Mononuclear cell (primary cell): ENCODE measurements around the gene SYNM. TPM values are rescaled to one million over a fixed set of nuclear protein-coding genes. Genes with fewer than 3 reads are reported as not detected.

Experiments used
- H3K27me3 ChIP-seq: 2 replicates; pipeline ENCODE4 v1.6.0; 2011; ENCODE audit warnings: low read length, control low read depth; ENCODE audit not compliant: insufficient read depth
- H3K4me1 ChIP-seq: 2 replicates; pipeline ENCODE4 v1.5.1; 2011; ENCODE audit warnings: mild to moderate bottlenecking, low read length, control low read depth; ENCODE audit not compliant: insufficient read depth
- H3K4me3 ChIP-seq: 2 replicates; pipeline ENCODE4 v1.5.1; 2011; ENCODE audit warnings: mild to moderate bottlenecking, low read length, moderate library complexity
- H3K9me3 ChIP-seq: 2 replicates; pipeline ENCODE4 v1.5.1; 2011; ENCODE audit warnings: low read depth, mild to moderate bottlenecking, control low read depth, low read length
- total RNA-seq: library from RNA; depleted of rRNA; stranded (reverse); fragments of >200 nt; gene quantifications from one replicate; pipeline ENCODE4 v1.2.3, GENCODE V29; 2012

The SYNM gene
- total RNA-seq, 1 donor: 3.4 TPM

DNA sequence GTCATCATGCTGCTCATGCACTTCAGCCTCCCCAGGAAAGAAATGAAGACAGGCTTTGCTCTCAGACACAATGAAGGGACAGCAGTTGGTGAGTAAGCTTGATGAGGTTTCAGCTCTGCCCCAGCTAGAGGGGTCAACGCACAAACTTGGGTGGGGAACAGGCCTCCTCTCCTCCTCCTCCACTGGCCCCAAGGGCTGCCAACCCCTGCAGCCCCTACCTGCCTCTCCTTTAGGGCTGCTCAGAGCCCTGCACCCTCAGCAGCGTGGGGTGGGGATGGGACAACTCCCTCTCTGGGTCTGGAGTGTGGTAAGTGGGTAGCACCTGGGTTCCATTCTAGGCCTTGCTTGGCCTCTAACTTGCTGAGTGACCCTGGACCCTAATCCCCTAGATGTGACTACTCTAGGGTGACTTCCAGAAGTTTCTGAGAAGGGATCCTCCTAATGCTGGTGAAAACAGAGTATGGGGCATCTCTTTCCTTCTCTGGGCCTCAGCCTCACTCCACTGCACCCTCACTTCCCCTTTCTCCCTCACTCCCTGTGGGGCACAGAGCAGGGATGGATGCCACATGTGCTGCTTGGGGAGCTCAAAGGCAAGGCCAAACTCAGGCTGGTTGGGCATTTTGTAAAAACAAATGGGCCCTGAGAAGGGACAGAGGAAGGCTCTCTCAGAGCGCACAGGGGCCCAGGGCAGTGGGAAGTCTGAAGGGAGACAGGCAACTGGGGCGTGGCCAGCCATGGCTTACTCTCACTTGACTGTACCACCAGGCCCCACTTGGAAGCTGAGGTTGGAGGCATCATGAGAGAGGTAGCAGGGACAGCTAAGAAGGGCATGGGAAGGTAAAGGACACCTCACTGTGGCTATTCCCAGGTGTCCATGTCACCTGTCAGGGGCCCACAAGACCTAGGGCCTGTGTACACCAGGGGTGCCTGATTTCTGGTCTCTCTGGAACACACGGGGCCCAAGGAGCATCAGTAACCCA lies 64.0 kb downstream of the SYNM start:
- Histone ChIP-seq H3K9me3 (no peaks in the 10 kb centered on the region), H3K4me1 (no peaks in the 10 kb centered on the region), H3K27me3 (no peaks in the 10 kb centered on the region), H3K4me3 (no peak overlapping the region)

GRCh38 chr15:99169769-99170311 lies 65.0 kb downstream of the SYNM start:
- Histone ChIP-seq H3K27me3 (no peaks in the 10 kb centered on the region), H3K9me3 (no peaks in the 10 kb centered on the region), H3K4me1 (no peaks in the 10 kb centered on the region), H3K4me3 (no peak overlapping the region)

DNA sequence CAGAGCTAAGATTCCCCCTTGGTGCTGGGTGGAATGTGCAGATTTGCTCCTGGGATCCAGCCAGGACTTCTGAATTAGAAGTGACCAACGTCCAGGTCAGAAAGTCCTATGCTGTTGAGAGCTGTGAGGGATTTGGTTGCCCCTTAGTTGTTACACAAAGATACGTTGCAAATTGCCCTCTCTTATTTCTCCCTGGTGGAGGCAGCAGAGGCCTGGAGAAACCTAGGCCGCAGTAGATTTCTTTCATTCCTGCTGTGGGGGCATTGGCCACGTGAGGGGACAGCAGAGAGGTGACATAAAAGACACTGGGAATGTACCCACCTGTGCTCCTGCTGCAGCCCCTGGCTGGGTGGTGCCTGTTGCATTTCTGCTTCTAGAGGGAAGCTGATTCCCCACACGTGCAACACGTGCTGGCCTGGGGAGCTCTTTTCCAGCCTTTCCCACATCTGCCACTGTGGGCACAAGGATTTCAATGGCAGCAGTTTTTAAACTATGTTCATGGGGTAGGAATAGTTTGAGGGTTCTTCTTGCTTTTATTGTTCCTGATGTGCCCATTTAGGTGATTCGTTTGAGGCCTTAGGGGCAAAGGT lies 65.7 kb downstream of the SYNM start:
- H3K4me3 ChIP-seq: no peak overlapping the region
- no peaks in the 10 kb centered on the region for H3K4me1 ChIP-seq
- H3K27me3 ChIP-seq: no peaks in the 10 kb centered on the region
- H3K9me3 ChIP-seq: no peaks in the 10 kb centered on the region

DNA sequence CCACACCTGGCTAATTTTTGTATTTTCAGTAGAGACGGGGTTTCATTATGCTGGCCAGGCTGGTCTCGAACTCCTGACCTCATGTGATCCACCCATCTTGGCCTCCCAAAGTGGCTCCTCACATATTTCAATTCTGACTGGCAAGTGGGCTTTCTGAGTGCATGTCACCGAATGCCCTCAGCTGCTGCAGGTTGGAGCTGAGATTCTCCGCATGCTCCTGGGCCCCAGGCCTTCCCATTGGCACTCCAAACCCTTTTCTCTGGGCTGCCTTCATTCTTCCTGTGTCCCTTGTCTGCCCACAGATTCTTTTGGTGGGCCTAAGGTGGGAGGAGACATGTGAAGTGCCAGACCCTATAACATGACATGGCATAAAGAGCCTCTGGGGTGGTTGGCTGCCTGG lies 67.3 kb downstream of the SYNM start:
- Histone ChIP-seq H3K9me3 (no peaks in the 10 kb centered on the region), H3K4me1 (no peaks in the 10 kb centered on the region), H3K4me3 (no peak overlapping the region), H3K27me3 (no peaks in the 10 kb centered on the region)

DNA sequence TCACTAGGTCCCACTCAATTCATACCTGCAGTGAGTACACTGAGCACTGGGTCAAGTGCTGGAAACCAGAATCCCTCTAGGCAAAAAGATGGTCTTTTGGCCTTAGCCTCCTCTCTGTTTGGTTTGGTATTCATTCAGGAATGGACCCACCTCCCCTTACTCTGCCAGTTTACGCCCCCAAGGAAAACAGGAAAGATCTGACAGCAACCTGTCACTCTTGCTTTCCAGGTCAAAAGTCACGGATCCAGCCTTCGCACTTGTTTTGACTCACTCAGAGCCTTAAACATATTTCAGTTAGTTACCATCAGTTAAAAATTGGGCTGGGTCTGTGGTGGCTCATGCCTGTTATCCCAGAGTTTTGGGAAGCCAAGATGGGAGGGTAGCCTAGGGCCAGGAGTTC lies 68.1 kb downstream of the SYNM start:
- no peaks in the 10 kb centered on the region for H3K9me3 ChIP-seq
- H3K4me3 ChIP-seq: no peak overlapping the region
- no peaks in the 10 kb centered on the region for H3K4me1 ChIP-seq
- H3K27me3 ChIP-seq: no peaks in the 10 kb centered on the region

- Histone ChIP-seq H3K4me1 (no peaks in the 10 kb centered on the region), H3K27me3 (no peaks in the 10 kb centered on the region), H3K4me3 (no peak overlapping the region), H3K9me3 (no peaks in the 10 kb centered on the region)
Measured at GRCh38 chr15:99174567-99175395, 69.9 kb downstream of the SYNM start.

DNA sequence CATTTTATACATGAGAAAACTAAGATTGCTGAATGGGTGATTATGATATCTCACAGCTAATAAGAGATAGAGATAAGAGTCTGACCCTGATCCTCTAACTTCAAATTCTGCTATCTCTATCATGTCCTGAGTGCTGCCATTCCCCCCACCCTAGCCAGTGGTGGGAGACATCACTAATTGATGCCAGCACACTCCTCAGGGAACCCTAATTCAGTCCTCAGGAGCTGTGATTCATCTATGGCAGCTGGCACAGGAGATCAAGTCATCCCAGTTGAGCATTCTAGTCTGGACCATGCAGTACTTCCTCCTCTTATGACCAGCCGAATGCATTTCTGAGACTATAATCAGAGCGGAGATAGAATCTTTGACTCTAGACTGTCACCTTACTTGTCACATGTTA lies 71.9 kb downstream of the SYNM start:
- no peaks in the 10 kb centered on the region for H3K27me3 ChIP-seq
- H3K9me3 ChIP-seq: no peaks in the 10 kb centered on the region
- no peaks in the 10 kb centered on the region for H3K4me1 ChIP-seq
- H3K4me3 ChIP-seq: no peak overlapping the region

DNA sequence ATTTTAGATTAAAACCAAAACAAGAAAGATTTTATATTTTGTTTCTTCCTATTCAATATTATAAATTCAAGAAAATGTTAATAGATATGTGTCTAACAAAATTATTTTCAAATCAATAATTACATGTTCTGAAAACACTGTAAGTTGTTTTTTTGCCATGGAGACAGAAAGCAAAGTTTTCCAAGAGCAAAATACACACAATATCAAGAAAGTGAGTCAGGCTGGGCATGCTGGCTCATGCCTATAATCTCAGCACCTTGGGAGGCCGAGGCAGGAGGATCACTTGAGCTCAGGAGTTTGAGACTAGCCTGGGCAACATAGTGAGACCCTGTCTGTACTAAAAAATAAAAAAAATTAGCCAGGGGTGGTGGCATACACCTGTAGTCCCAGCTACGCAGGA lies 72.8 kb downstream of the SYNM start:
- H3K27me3 ChIP-seq: no peaks in the 10 kb centered on the region
- H3K4me1 ChIP-seq: no peaks in the 10 kb centered on the region
- no peak overlapping the region for H3K4me3 ChIP-seq
- no peaks in the 10 kb centered on the region for H3K9me3 ChIP-seq

DNA sequence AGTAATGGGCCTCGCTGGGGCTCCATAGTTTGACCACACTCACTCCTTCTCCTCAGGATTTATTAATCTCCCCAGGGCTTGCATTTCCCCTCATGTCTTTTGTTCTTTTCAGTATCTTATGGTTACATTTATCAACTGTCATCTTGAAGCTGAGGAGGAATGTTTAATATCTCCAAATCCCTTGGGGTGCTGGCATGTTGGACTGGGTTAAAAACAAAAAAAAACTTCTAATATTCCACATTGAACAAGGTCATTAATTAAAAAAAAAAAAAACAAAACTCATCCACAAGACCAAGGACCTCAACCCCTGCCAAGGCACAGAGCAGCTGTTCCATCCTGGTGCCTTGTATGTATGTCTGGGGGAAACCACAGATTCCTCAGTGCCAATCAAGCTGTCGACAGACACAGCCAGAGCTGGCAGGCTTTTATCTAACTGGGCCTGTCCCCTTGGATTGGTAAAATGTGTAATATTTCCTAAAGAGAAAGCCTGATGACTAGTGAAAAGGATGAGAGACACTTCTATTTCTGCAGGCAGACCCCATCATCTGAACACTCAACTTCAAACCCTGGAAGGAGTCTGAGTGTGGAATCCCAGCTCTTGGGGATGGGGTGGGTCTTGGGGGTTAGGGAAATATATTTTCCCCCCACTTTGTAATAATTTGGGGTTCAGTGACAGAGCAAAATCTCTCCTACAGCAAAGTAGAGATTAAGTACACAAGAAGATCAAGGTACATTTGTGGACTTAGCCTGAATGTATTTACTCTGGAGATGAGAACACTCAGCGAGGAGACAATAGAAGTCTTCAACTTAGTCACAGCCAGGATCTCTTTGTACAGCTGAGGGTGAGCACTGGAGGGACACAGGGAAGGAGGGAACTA lies 75.4 kb downstream of the SYNM start:
- H3K4me1 ChIP-seq: no peaks in the 10 kb centered on the region

GRCh38 chr15:99180964-99181306 lies 76.1 kb downstream of the SYNM start:
- H3K27me3 ChIP-seq: no peaks in the 10 kb centered on the region
- no peaks in the 10 kb centered on the region for H3K4me1 ChIP-seq
- no peaks in the 10 kb centered on the region for H3K9me3 ChIP-seq
- no peak overlapping the region for H3K4me3 ChIP-seq

More for the DNA sequence above, 75.4 kb downstream of the SYNM start:
- Histone ChIP-seq H3K9me3 (no peaks in the 10 kb centered on the region), H3K4me3 (no peak overlapping the region), H3K27me3 (no peaks in the 10 kb centered on the region)

- no peak overlapping the region for H3K4me3 ChIP-seq
- no peaks in the 10 kb centered on the region for H3K4me1 ChIP-seq
- H3K27me3 ChIP-seq: no peaks in the 10 kb centered on the region
- H3K9me3 ChIP-seq: no peaks in the 10 kb centered on the region
Measured at GRCh38 chr15:99181545-99181971, 76.7 kb downstream of the SYNM start.

- H3K4me1 ChIP-seq: no peaks in the 10 kb centered on the region
- no peaks in the 10 kb centered on the region for H3K9me3 ChIP-seq
- H3K4me3 ChIP-seq: no peak overlapping the region
- H3K27me3 ChIP-seq: no peaks in the 10 kb centered on the region
Measured at GRCh38 chr15:99182791-99183190, 77.9 kb downstream of the SYNM start.
